GM12878 (cell line): ENCODE measurements around the gene ADAP1. TPM values are rescaled to one million over a fixed set of nuclear protein-coding genes. Genes with fewer than 3 reads are reported as not detected.

ENCODE experiments used
- BCL11A ChIP-seq: IDR thresholded peaks from 2 replicates; pipeline ENCODE4 v1.6.1; 2011; ENCODE audit warnings: low read depth, low read length
- E2F8 ChIP-seq: fragments of 450-650 bp; IDR thresholded peaks from 2 replicates; pipeline ENCODE4 v1.6.1; 2018; ENCODE audit warnings: mild to moderate bottlenecking, low read depth, moderate library complexity; ENCODE audit not compliant: partially characterized antibody
- ELK1 ChIP-seq: IDR thresholded peaks from 2 replicates; pipeline ENCODE4 v1.6.1; 2012; ENCODE audit warnings: low read depth, low read length, improper control_type of control experiment
- ETV6 ChIP-seq, 2 experiments: fragments of 450-650 bp in 1 of 2; IDR thresholded peaks in 1 of 2; conservative IDR thresholded peaks in 1 of 2; 2 replicates each; pipeline ENCODE4 v1.6.1; 2014; ENCODE audit warnings: antibody characterized with exemption in 1 of 2, borderline replicate concordance in 1 of 2, low read depth in 1 of 2, mild to moderate bottlenecking in 1 of 2, moderate library complexity in 1 of 2
- KAT2A ChIP-seq: conservative IDR thresholded peaks from 2 replicates; pipeline ENCODE4 v1.6.1; 2011; ENCODE audit warnings: low read depth, low read length; ENCODE audit not compliant: control insufficient read depth
- MXI1 ChIP-seq: fragments of 150-350 bp; IDR thresholded peaks from 2 replicates; pipeline ENCODE4 v1.6.1; 2011; ENCODE audit warnings: low read depth, mild to moderate bottlenecking, inconsistent platforms, low read length, improper control_type of control experiment
- NKRF ChIP-seq: fragments of 450-650 bp; conservative IDR thresholded peaks from 2 replicates; pipeline ENCODE4 v1.6.1; 2017; ENCODE audit warnings: mild to moderate bottlenecking, moderate library complexity
- PML ChIP-seq: IDR thresholded peaks from 2 replicates; pipeline ENCODE4 v1.6.1; 2012; ENCODE audit warnings: low read length, inconsistent platforms
- POLR2AphosphoS5 ChIP-seq: IDR thresholded peaks from 2 replicates; pipeline ENCODE4 v1.6.1; 2011; ENCODE audit warnings: mild to moderate bottlenecking, low read length, inconsistent platforms
- RBBP5 ChIP-seq: fragments of 200-600 bp; sonication (generic); conservative IDR thresholded peaks from 2 replicates; pipeline ENCODE4 v1.6.1; 2016
- RFX5 ChIP-seq: IDR thresholded peaks from 2 replicates; pipeline ENCODE4 v1.6.1; 2011; ENCODE audit warnings: low read depth, low read length, improper control_type of control experiment
- SREBF1 ChIP-seq: IDR thresholded peaks from 2 replicates; pipeline ENCODE4 v1.6.1; 2012; ENCODE audit warnings: mild to moderate bottlenecking, low read length
- TAF1 ChIP-seq: IDR thresholded peaks from 2 replicates; pipeline ENCODE4 v1.6.1; 2011; ENCODE audit warnings: mild to moderate bottlenecking, low read depth, low read length, borderline replicate concordance
- TBL1XR1 ChIP-seq: IDR thresholded peaks from 2 replicates; pipeline ENCODE4 v1.6.1; 2012; ENCODE audit warnings: low read depth, low read length, improper control_type of control experiment
- ZBTB11 ChIP-seq: fragments of 450-650 bp; formaldehyde crosslinking; IDR thresholded peaks from 2 replicates; pipeline ENCODE4 v1.5.0; 2022; ENCODE audit warnings: mild to moderate bottlenecking, missing genetic modification characterization
- ZBTB4 ChIP-seq: fragments of 450-650 bp; formaldehyde crosslinking; IDR thresholded peaks from 2 replicates; pipeline ENCODE4 v1.4.0; 2022; ENCODE audit warnings: mild to moderate bottlenecking, moderate library complexity
- polyA plus RNA-seq, 11 experiments: library from polyadenylated mRNA; depleted of rRNA in 4 of 11; unstranded in 6 of 11; stranded (reverse) in 5 of 11; fragments of >200 nt; fragmentation: Nextera tagmentation in 4 of 11; fragmentation: Illumina TruSeq in 1 of 11; extraction: Ambion mirVana in 4 of 11; extraction: Trizol in 1 of 11; gene quantifications; 1 replicate in 1 of 11; 2 replicates in 10 of 11; pipeline versions ENCODE4 v1.2.1 to v1.2.3, GENCODE V29; 2011 to 2016; ENCODE audit warnings: inconsistent platforms in 2 of 11, missing spikeins in 2 of 11, low read depth in 1 of 11
- total RNA-seq, 4 experiments: library from RNA; depleted of rRNA in 3 of 4; stranded (reverse); fragments of >200 nt in 3 of 4; fragmentation: Illumina TruSeq in 1 of 4; extraction: Trizol in 1 of 4; gene quantifications; 2 replicates each; pipeline versions ENCODE4 v1.2.1 to v1.2.3, GENCODE V29; 2013 to 2021

ADAP1 gene
- total and polyA plus RNA-seq, 10 of the 15 experiments (the other 5 are each of a cell fraction or from before 2014, with no cell fraction given): 0.22 to 44.2 (median 22.0) TPM; not detected in 1

- TF ChIP-seq RFX5 (no peak), NKRF (no peak), KAT2A (no peak), PML (no peak), TBL1XR1 (no peak), SREBF1 (no peak), ELK1 (no peak), POLR2AphosphoS5 (no peak), BCL11A (peak; percentile 13; the same call in 1 of the 2 replicates), ETV6 (conservative IDR thresholded peaks at IDR 0.05 in 1 of 2, IDR thresholded peaks at IDR 0.05 in 1 of 2; ENCODE audit: borderline replicate concordance in 1 of 2, low read depth in 1 of 2) (no peak), RBBP5 (no peak), TAF1 (0 out of 2 replicates have a peak, but pooled peaks have one; percentile 17), E2F8 (no peak), MXI1 (no peak), ZBTB4 (no peak), ZBTB11 (no peak)
Measured at GRCh38 chr7:936386-937054, 18.0 kb downstream of the ADAP1 start (continued).
